Aorta (tissue), 4 donors: ENCODE data around the gene MMAA. TPM values are rescaled to one million over a fixed set of nuclear protein-coding genes. Genes with fewer than 3 reads are reported as not detected.

Source experiments
- polyA plus RNA-seq, 2 donors: library from polyadenylated mRNA; stranded (reverse); fragments of 200-250 nt; gene quantifications; one replicate each; pipeline ENCODE4 v1.2.3, GENCODE V29; 2013
- total RNA-seq, 2 donors: library from RNA; stranded (reverse); fragmentation: NEBNext Ultra II Directional; extraction: Animal tissue kit (Norgen Biotek cat#: 25700); gene quantifications; one replicate each; pipeline ENCODE4 v1.2.1, GENCODE V29; 2021
- donor health status: healthy with polysubstance abuse.
- donor health status: Bipolar disorder and iron deficiency.
- donor health status: DM: no; HTN: no; CAD: no.
- donor health status: DM: yes; HTN: yes; CAD: no.

Gene MMAA
- total and polyA plus RNA-seq, 4 donors, result 1.6 to 10.2 (median 6.9) TPM

Other genes starting within 250 kb of the MMAA start
- 10 to 100 TPM; 18.1 to 40.0 TPM for gene SMAD1, start 137.5 kb upstream of the MMAA start, total RNA-seq
- 1 to 10 TPM; 4.8 to 5.2 TPM for gene SMAD1, start 137.5 kb upstream of the MMAA start, polyA plus RNA-seq
- gene C4orf51, start 60.8 kb downstream of the MMAA start, total RNA-seq, result not detected
- gene C4orf51, start 60.8 kb downstream of the MMAA start, polyA plus RNA-seq, result not detected